Esophagus (tissue), 2 donors: ENCODE data around the gene MARVELD2. TPM values are rescaled to one million over a fixed set of nuclear protein-coding genes. Genes with fewer than 3 reads are reported as not detected.

Experiments
- H3K27ac ChIP-seq, 2 donors: one replicate each; pipeline ENCODE4 v1.5.1; 2013; ENCODE audit warnings: low read depth in 2 of 2, mild to moderate bottlenecking in 2 of 2, inconsistent platforms in 1 of 2, low read length in 1 of 2, moderate library complexity in 1 of 2
- H3K27me3 ChIP-seq, 2 donors: one replicate each; pipeline ENCODE4 v1.6.1; 2013; ENCODE audit warnings: low read length in 2 of 2, control low read depth in 1 of 2, mild to moderate bottlenecking in 1 of 2; ENCODE audit not compliant: insufficient read depth in 2 of 2, control insufficient read depth in 1 of 2
- H3K36me3 ChIP-seq, 2 donors: one replicate each; pipeline ENCODE4 v1.6.1; 2013; ENCODE audit warnings: low read length in 1 of 2; ENCODE audit not compliant: control insufficient read depth in 2 of 2, insufficient read depth in 2 of 2
- H3K4me1 ChIP-seq, 2 donors: one replicate each; pipeline ENCODE4 v1.6.1; 2013; ENCODE audit warnings: low read length in 1 of 2; ENCODE audit not compliant: control insufficient read depth in 2 of 2, insufficient read depth in 2 of 2
- H3K4me3 ChIP-seq, 2 donors: one replicate each; pipeline ENCODE4 v1.5.1; 2013; ENCODE audit warnings: low read length in 2 of 2, mild to moderate bottlenecking in 2 of 2, low read depth in 1 of 2, moderate library complexity in 1 of 2
- H3K9me3 ChIP-seq, 2 donors: one replicate each; pipeline ENCODE4 v1.6.1; 2013; ENCODE audit warnings: mild to moderate bottlenecking in 2 of 2, low read depth in 1 of 2, low read length in 1 of 2, moderate library complexity in 1 of 2; ENCODE audit not compliant: control insufficient read depth in 2 of 2, insufficient read depth in 1 of 2
- whole genome bisulfite sequencing, 2 donors: extraction: QIAGEN DNeasy Blood & Tissue Kit; methylation state at CpG; one replicate each; pipeline ENCODE4 v1.1.7; 2013; 5-methylcytosine and 5-hydroxymethylcytosine counted together
- polyA plus RNA-seq, 2 donors: library from polyadenylated mRNA; stranded (reverse); fragments of 200-250 nt; gene quantifications; one replicate each; pipeline ENCODE4 v1.2.3, GENCODE V29; 2013
- donor health status: healthy with polysubstance abuse.
- donor health status: Bipolar disorder and iron deficiency.

The MARVELD2 gene
- polyA plus RNA-seq, 2 donors: 4.7 to 5.0 TPM

DNA sequence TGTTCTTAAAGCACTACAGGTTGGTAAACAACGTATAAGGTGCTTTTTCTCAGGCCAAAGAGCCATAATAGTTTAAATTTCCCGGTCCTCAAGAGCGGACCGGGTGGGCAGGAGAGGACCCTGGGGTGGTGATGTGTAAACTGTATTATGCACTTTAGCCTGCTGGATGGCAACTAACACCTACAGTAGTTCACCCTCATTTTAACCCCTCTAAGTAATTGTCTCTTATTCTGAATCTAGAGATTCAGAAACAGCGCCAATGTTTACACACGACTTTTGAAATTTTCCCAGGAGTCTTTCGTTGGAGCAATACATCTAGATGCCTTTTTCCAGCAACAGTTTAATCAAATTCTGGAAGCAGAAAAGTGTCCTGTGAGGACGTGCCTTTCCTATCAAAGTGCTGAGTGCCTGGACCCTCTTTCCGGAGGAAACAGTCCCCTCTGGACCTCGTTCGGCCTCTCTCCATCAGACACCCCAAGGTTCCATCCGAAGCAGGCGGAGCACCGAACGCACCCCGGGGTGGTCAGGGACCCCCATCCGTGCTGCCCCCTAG, 77.0 kb downstream of the MARVELD2 start:
- Histone ChIP-seq H3K4me1 (peaks cover 0 to 9% of the 10 kb centered on the region in 2 donors), H3K4me3 (peak overlapping the region; percentile 73 to 87), H3K36me3 (no peaks in the 10 kb centered on the region), H3K9me3 (no peaks in the 10 kb centered on the region), H3K27me3 (no peaks in the 10 kb centered on the region), H3K27ac (peak overlapping the region; percentile 70 to 90)
- 9 to 13% methylated on average over 17 of the region's 17 CpGs for whole genome bisulfite sequencing, 2 donors

GRCh38 chr5:69492391-69492922, 77.5 kb downstream of the MARVELD2 start, which contains the start of gene OCLN:
Gene OCLN, plus strand, starts transcription at chr5:69492790. Its CDS starts 11,455 bp downstream, at chr5:69504245.
- no peaks in the 10 kb centered on the region for H3K27me3 ChIP-seq
- H3K9me3 ChIP-seq: no peaks in the 10 kb centered on the region
- WGBS, 2 donors: 1% methylated on average over 49 to 56 of the region's 56 CpGs

DNA sequence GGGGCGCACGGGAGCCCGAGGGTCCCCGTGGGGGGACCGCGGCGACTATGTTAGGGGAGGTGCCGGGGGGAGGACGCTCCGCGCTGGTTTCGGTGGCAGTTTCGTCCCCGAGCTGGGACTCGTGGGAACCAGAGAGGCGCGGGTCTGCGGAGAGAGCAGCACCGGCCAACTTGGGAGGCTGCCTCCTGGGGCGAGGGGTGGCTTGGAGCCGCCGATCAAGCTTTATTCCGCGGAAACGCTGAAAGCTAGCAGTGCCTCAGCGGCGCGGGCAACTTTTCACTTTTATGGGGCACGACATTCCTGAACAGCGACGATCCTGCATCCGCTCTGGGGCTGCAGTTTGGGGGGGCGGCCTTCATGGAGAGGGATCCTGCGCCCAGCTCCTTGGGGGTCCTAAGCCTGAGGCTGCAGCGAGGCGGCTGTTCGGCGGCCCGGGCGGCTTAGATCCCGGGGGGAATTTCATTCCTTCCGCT, 78.0 kb downstream of the MARVELD2 start:
- peak overlapping the region; percentile 70 to 90 for H3K27ac ChIP-seq
- peak overlapping the region; percentile 73 to 87 for H3K4me3 ChIP-seq
- no peaks in the 10 kb centered on the region for H3K9me3 ChIP-seq
- H3K36me3 ChIP-seq: no peaks in the 10 kb centered on the region
- WGBS, 2 donors: 1 to 2% methylated on average over 42 of the region's 42 CpGs
- peaks cover 0 to 9% of the 10 kb centered on the region in 2 donors for H3K4me1 ChIP-seq
- no peaks in the 10 kb centered on the region for H3K27me3 ChIP-seq

More at GRCh38 chr5:69492391-69492922, 77.5 kb downstream of the MARVELD2 start, which contains the start of gene OCLN:
- no peaks in the 10 kb centered on the region for H3K36me3 ChIP-seq
- H3K27ac ChIP-seq: peak within 1 kb of the TSS; percentile 70 to 90
- H3K4me3 ChIP-seq: peak within 1 kb of the TSS; percentile 73 to 87
- H3K4me1 ChIP-seq: peaks cover 0 to 9% of the 10 kb centered on the region in 2 donors

GRCh38 chr5:69493396-69494133, 78.6 kb downstream of the MARVELD2 start:
- WGBS, 2 donors: 2% methylated on average over 60 to 62 of the region's 62 CpGs
- Histone ChIP-seq H3K27ac (peak overlapping the region; percentile 70 to 90), H3K4me3 (peak overlapping the region; percentile 73 to 87), H3K4me1 (peaks cover 0 to 9% of the 10 kb centered on the region in 2 donors), H3K36me3 (no peaks in the 10 kb centered on the region), H3K27me3 (no peaks in the 10 kb centered on the region), H3K9me3 (no peaks in the 10 kb centered on the region)

Other genes with a start within 250 kb of the MARVELD2 start
- 10 to 100 TPM; 28.1 to 59.1 TPM for gene CCNB1, start 248.0 kb upstream of the MARVELD2 start, polyA plus RNA-seq
- 1 to 10 TPM; 7.2 to 8.4 TPM for gene CENPH, start 225.5 kb upstream of the MARVELD2 start, polyA plus RNA-seq
- 10 to 100 TPM; 37.4 to 52.5 TPM for gene CDK7, start 180.2 kb upstream of the MARVELD2 start, polyA plus RNA-seq
- gene CCDC125, start 82.3 kb upstream of the MARVELD2 start, polyA plus RNA-seq: 1 to 10 TPM; 2.7 to 4.5 TPM
- 10 to 100 TPM; 27.8 to 43.2 TPM for gene AK6, start 45.6 kb upstream of the MARVELD2 start, polyA plus RNA-seq
- 10 to 100 TPM; 44.3 to 44.6 TPM for gene TAF9, start 45.6 kb upstream of the MARVELD2 start, polyA plus RNA-seq
- gene RAD17, start 45.3 kb upstream of the MARVELD2 start, polyA plus RNA-seq: 1 to 10 TPM; 6.2 to 7.5 TPM
- gene OCLN, start 77.7 kb downstream of the MARVELD2 start, polyA plus RNA-seq: 10 to 100 TPM in 1 of 2 donors, 1 to 10 TPM in 1; 9.9 to 12.0 TPM
- 1 to 10 TPM; 6.4 to 8.4 TPM for gene GTF2H2C, start 145.1 kb downstream of the MARVELD2 start, polyA plus RNA-seq